GM19468 (cell line): Measurements from ENCODE around the gene IFT57.
"Not testable (repeated sequence)": the region's sequence is repeated elsewhere in the genome, so short reads cannot be mapped to it uniquely, and the experiment has no call there.

ENCODE experiments used
- ATAC-seq: cut with Tn5 transposase; IDR thresholded peaks from one replicate; pipeline ENCODE4 v1.9.1; 2021; ENCODE audit warnings: mild to moderate bottlenecking, moderate library complexity, moderate number of reproducible peaks; ENCODE audit not compliant: unreplicated experiment; ENCODE audit errors: extremely low read depth

The IFT57 gene

GRCh38 chr3:108175352-108175751 is 46.9 kb downstream of the IFT57 start:
- no peak for ATAC-seq

- ATAC-seq, result no peak
Measured at GRCh38 chr3:108171106-108171505, 51.1 kb downstream of the IFT57 start.

- no peak for ATAC-seq
Measured at GRCh38 chr3:108164391-108164790, 57.8 kb downstream of the IFT57 start.

- ATAC-seq, result no peak
Measured at GRCh38 chr3:108159865-108160264, 62.4 kb downstream of the IFT57 start.

- ATAC-seq, result no peak
Measured at GRCh38 chr3:108159105-108159504, 63.1 kb downstream of the IFT57 start.

- ATAC-seq, result no peak
Measured at GRCh38 chr3:108158251-108158650, 64.0 kb downstream of the IFT57 start.

GRCh38 chr3:108157273-108157672 is 65.0 kb downstream of the IFT57 start:
- no peak for ATAC-seq

GRCh38 chr3:108156312-108156853 is 65.8 kb downstream of the IFT57 start:
- ATAC-seq, result no peak

GRCh38 chr3:108155642-108156041 is 66.6 kb downstream of the IFT57 start:
- not testable (repeated sequence) for ATAC-seq

- no peak for ATAC-seq
Measured at GRCh38 chr3:108153451-108153981, 68.7 kb downstream of the IFT57 start.

GRCh38 chr3:108152274-108152673 is 70.0 kb downstream of the IFT57 start:
- no peak for ATAC-seq

GRCh38 chr3:108150200-108150599 is 72.0 kb downstream of the IFT57 start:
- ATAC-seq, result no peak

- ATAC-seq, result no peak
Measured at GRCh38 chr3:108146139-108146538, 76.1 kb downstream of the IFT57 start.

- ATAC-seq, result no peak
Measured at GRCh38 chr3:108145578-108145977, 76.6 kb downstream of the IFT57 start.

GRCh38 chr3:108137460-108137814 is 84.8 kb downstream of the IFT57 start:
- ATAC-seq, result no peak

- ATAC-seq, result no peak
Measured at GRCh38 chr3:108136561-108137459, 85.4 kb downstream of the IFT57 start.

- peak; percentile 36 for ATAC-seq
Measured at GRCh38 chr3:108134555-108134880, 87.7 kb downstream of the IFT57 start.

GRCh38 chr3:108133858-108134554 is 88.2 kb downstream of the IFT57 start:
- ATAC-seq, result no peak

- ATAC-seq, result no peak
Measured at GRCh38 chr3:108133048-108133369, 89.2 kb downstream of the IFT57 start.

- no peak for ATAC-seq
Measured at GRCh38 chr3:108131475-108132134, 90.6 kb downstream of the IFT57 start.
